Brain microvascular endothelial cell (primary cell): ENCODE measurements around the gene RPL7A.
"Not testable (repeated sequence)": the region's sequence is repeated elsewhere in the genome, so short reads cannot be mapped to it uniquely, and the experiment has no call there.

Source experiments
- DNase-seq: peaks from one replicate; pipeline ENCODE4 v3.0.0-alpha.2; 2020
- H3K27ac ChIP-seq: fragments of 250-450 bp; sonication (Bioruptor Pico); 2 replicates; pipeline ENCODE4 v1.5.1; 2020; ENCODE audit warnings: mild to moderate bottlenecking, moderate library complexity
- H3K27me3 ChIP-seq: fragments of 250-450 bp; sonication (Bioruptor Pico); replicated peaks from 2 replicates; pipeline ENCODE4 v1.5.1; 2020; ENCODE audit warnings: mild to moderate bottlenecking
- H3K36me3 ChIP-seq: fragments of 250-450 bp; sonication (Bioruptor Pico); replicated peaks from 2 replicates; pipeline ENCODE4 v1.5.1; 2020; ENCODE audit warnings: mild to moderate bottlenecking
- H3K4me3 ChIP-seq: 2 replicates; pipeline ENCODE4 v1.5.1; 2011; ENCODE audit warnings: low read depth, mild to moderate bottlenecking, control low read depth, low read length, moderate library complexity
- CTCF ChIP-seq: IDR thresholded peaks from 2 replicates; pipeline ENCODE4 v1.5.1; 2011; ENCODE audit warnings: low read depth, mild to moderate bottlenecking, moderate library complexity, low read length, control low read depth, inconsistent platforms; ENCODE audit errors: missing control alignments
- in situ Hi-C: cut with HindIII; loops from 2 replicates; pipeline ENCODE4 v1.10.0; 2017; ENCODE audit warnings: low sequenced_read_pairs, low pct_ligation_motif_present

Gene RPL7A

GRCh38 chr9:133323991-133324703 is 23.9 kb upstream of the RPL7A start:
- H3K36me3 ChIP-seq, result no peaks in the 10 kb centered on the region
- DNase-seq, result no peak
- no peaks in the 10 kb centered on the region for H3K27me3 ChIP-seq
- H3K4me3 ChIP-seq, result no peak overlapping the region
- in situ Hi-C loops, result no loop called here
- no peak for TF ChIP-seq CTCF
- no peak overlapping the region for H3K27ac ChIP-seq

- in situ Hi-C loops, H3K4me3 ChIP-seq, H3K27me3 ChIP-seq, DNase-seq, H3K27ac ChIP-seq: not testable (repeated sequence)
- H3K36me3 ChIP-seq, result peaks cover 18% of the 10 kb centered on the region
Measured at GRCh38 chr9:133327021-133327420, 21.0 kb upstream of the RPL7A start.

- Histone ChIP-seq H3K27ac (no peak overlapping the region), H3K4me3 (no peak overlapping the region), H3K36me3 (peaks cover 27% of the 10 kb centered on the region), H3K27me3 (no peaks in the 10 kb centered on the region)
- no peak for DNase-seq
- no peak for TF ChIP-seq CTCF
- in situ Hi-C loops, result no loop called here
Measured at GRCh38 chr9:133327834-133328484, 20.1 kb upstream of the RPL7A start.

GRCh38 chr9:133329306-133330156 is 18.5 kb upstream of the RPL7A start:
- H3K4me3 ChIP-seq, in situ Hi-C loops, H3K27ac ChIP-seq, H3K27me3 ChIP-seq: not testable (repeated sequence)
- DNase-seq, result peak; percentile 27
- H3K36me3 ChIP-seq, result peaks cover 43% of the 10 kb centered on the region
- TF ChIP-seq CTCF, result peak; percentile 65

- Histone ChIP-seq H3K27me3 (no peaks in the 10 kb centered on the region), H3K4me3 (no peak overlapping the region), H3K27ac (no peak overlapping the region), H3K36me3 (peaks cover 43% of the 10 kb centered on the region)
- DNase-seq, result no peak
- in situ Hi-C loops, result no loop called here
- no peak for TF ChIP-seq CTCF
Measured at GRCh38 chr9:133331221-133331620, 16.8 kb upstream of the RPL7A start.

GRCh38 chr9:133331641-133332380 is 16.2 kb upstream of the RPL7A start:
- H3K27ac ChIP-seq, result no peak overlapping the region

More at GRCh38 chr9:133331641-133332380, 16.2 kb upstream of the RPL7A start:
- in situ Hi-C loops, result no loop called here
- H3K36me3 ChIP-seq, result peaks cover 43% of the 10 kb centered on the region
- no peak for TF ChIP-seq CTCF
- H3K27me3 ChIP-seq, result no peaks in the 10 kb centered on the region
- no peak for DNase-seq
- H3K4me3 ChIP-seq, result no peak overlapping the region
